Neural crest cell (in vitro differentiated cells): Measurements from ENCODE around the gene OR52I2. TPM values are rescaled to one million over a fixed set of nuclear protein-coding genes. Genes with fewer than 3 reads are reported as not detected.
A peak's percentile ranks its signal among the peaks of the same experiment; 100 is the strongest.

ENCODE experiments used
- DNase-seq: peaks from one replicate; pipeline ENCODE4 v3.0.0; 2021; ENCODE audit warnings: low read depth, mixed read lengths, low spot score
- H3K27ac Mint-ChIP-seq: one replicate; pipeline ENCODE4 v1.8.0; 2021; ENCODE audit warnings: mild to moderate bottlenecking, mixed read lengths; ENCODE audit not compliant: unreplicated experiment
- H3K27me3 Mint-ChIP-seq: 2 replicates; pipeline ENCODE4 v1.8.0; 2021; ENCODE audit warnings: low read depth, mild to moderate bottlenecking, mixed read lengths
- H3K36me3 Mint-ChIP-seq: 2 replicates; pipeline ENCODE4 v1.8.0; 2021; ENCODE audit warnings: low read depth, mild to moderate bottlenecking, mixed read lengths
- H3K4me1 Mint-ChIP-seq: 2 replicates; pipeline ENCODE4 v1.8.0; 2021; ENCODE audit warnings: mixed read lengths
- H3K4me3 Mint-ChIP-seq: one replicate; pipeline ENCODE4 v1.8.0; 2021; ENCODE audit warnings: mild to moderate bottlenecking, mixed read lengths
- H3K9me3 Mint-ChIP-seq: 2 replicates; pipeline ENCODE4 v1.8.0; 2021; ENCODE audit warnings: mixed read lengths
- total RNA-seq: library from RNA; stranded (reverse); gene quantifications from 2 replicates; pipeline ENCODE4 v1.2.1, GENCODE V29; 2021
- TF ChIP-seq, protein P1 (sequence below): fragments of 200-600 bp; sonication (generic); conservative IDR thresholded peaks from 2 replicates; pipeline ENCODE4 v1.5.0; 2021; ENCODE audit warnings: antibody characterized with exemption, mild to moderate bottlenecking

Gene OR52I2
- total RNA-seq, 1 donor from 2014 or later, result not detected

DNA sequence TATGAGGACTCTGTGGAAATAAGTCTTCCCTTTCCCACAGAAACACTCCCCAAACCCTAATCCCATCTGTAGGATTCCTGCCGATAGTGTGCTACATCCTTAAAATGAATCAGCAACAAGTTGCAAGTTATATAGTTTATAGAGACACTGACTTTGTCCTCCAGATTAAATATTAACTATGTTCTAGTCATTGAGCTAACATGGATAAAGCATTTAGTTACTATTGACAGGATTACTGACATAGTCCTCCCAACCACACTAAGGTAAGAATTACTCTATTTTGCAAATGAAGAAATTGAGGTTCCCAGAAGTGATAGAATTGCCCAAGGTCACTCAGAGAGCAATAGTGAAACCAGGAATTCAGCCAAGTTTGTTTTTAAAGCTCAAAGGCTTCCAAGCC lies 34.7 kb upstream of the OR52I2 start:
- Mint-ChIP-seq H3K27me3 (peaks cover 15% of the 10 kb centered on the region), H3K36me3 (no peaks in the 10 kb centered on the region), H3K9me3 (peaks cover 2% of the 10 kb centered on the region), H3K4me1 (no peaks in the 10 kb centered on the region), H3K27ac (no peak overlapping the region), H3K4me3 (no peak overlapping the region)
- no peak for DNase-seq
- TF ChIP-seq, protein P1, sequence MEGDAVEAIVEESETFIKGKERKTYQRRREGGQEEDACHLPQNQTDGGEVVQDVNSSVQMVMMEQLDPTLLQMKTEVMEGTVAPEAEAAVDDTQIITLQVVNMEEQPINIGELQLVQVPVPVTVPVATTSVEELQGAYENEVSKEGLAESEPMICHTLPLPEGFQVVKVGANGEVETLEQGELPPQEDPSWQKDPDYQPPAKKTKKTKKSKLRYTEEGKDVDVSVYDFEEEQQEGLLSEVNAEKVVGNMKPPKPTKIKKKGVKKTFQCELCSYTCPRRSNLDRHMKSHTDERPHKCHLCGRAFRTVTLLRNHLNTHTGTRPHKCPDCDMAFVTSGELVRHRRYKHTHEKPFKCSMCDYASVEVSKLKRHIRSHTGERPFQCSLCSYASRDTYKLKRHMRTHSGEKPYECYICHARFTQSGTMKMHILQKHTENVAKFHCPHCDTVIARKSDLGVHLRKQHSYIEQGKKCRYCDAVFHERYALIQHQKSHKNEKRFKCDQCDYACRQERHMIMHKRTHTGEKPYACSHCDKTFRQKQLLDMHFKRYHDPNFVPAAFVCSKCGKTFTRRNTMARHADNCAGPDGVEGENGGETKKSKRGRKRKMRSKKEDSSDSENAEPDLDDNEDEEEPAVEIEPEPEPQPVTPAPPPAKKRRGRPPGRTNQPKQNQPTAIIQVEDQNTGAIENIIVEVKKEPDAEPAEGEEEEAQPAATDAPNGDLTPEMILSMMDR, result no peak

DNA sequence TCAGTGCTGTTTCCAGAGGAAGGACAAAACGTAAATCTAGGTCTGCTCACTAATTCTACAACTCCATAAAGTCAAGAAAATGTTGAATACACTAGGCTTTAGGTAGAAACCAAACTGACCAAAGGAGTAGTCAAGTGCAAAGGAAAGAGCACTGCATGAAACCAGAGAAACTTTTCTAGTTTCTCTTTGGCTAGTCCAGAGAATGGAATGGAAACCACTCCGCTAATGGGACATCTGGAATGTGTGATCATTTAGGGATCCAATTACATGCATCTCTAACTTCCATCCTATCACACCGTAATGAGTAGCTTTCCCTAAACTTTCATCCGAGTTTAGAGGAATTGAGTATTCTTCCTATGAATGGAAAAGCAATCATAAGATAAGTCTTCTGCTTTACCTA lies 34.1 kb upstream of the OR52I2 start:
- Mint-ChIP-seq H3K36me3 (no peaks in the 10 kb centered on the region), H3K4me1 (no peaks in the 10 kb centered on the region), H3K9me3 (peaks cover 2% of the 10 kb centered on the region), H3K27me3 (peaks cover 10% of the 10 kb centered on the region), H3K27ac (no peak overlapping the region), H3K4me3 (no peak overlapping the region)
- DNase-seq, result no peak
- TF ChIP-seq, protein P1, result no peak

DNA sequence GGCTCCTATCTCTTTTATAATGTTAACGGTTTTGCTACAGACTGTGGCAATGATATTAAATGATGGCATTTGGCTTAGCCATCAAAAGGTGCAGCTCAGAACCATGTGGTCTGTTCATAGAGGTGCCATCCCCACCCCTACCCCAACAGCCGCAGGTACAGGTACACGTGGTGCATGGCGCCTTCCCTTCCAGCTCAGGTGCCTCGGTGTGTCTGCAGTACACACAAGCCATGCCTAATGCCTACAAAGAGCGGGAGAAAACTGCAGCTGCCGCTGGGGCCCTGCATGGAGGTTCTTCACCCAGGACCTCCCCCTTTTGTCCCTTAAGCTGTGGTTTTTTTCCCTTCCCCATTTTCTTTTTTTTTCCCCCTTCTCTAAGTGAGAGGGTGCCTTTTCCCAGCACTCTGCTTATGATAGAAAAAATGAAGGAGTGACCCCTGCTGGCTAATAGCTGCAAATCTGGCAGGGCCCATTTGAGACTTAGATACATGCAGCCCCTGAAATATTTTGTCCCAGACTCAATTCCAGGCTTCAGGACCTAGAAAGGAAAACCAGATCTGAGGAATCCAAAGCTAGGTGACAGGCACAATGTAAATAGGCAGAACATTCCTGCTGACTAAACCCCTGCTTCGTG lies 30.1 kb upstream of the OR52I2 start:
- Mint-ChIP-seq H3K27ac (no peak overlapping the region), H3K36me3 (no peaks in the 10 kb centered on the region), H3K27me3 (peaks cover 8% of the 10 kb centered on the region), H3K4me1 (no peaks in the 10 kb centered on the region), H3K9me3 (peaks cover 4% of the 10 kb centered on the region), H3K4me3 (no peak overlapping the region)
- no peak for DNase-seq
- TF ChIP-seq, protein P1, result peak; percentile 35

DNA sequence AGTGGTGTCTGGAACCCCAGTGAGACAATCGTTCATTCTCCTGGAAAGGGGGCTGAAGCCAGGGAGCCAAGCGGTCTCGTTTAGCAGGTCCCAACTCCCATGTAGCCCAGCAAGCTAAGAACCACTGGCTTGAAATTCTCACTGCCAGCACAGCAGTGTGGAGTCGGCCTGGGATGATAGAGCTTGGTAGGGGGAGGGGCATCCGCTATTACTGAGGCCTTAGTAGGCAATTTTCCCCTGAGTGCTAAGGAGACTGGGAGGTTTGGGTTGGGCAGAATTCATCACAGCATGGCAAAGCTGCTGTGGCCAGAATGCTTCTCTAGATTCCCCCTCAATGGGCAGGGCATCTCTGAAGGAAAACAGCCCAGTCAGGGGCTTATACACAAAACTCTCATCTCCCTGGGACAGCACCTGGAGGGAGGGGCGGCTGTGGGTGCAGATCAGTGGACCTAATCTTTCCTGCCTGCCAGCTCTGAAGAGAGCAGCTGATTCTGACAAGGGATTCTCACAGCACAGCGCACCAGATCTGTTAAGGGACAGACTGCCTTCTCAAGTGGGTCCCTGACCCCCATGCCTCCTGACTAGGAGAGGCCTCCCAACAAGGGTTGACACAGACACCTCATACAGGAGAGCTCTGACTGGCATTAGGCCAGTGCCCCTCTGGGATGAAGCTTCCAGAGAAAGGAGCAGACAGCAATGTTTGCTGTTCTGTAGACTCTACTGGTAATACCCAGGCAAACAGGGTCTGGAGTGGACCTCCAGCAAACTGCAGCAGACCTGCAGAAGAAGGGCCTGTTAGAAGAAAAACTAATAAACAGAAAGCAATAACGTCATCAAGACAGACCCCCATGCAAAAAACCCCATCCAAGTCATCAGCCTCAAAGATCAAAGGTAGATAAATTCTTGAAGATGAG lies 21.8 kb upstream of the OR52I2 start:
- Mint-ChIP-seq H3K4me1 (no peaks in the 10 kb centered on the region), H3K4me3 (no peak overlapping the region), H3K27me3 (peaks cover 15% of the 10 kb centered on the region), H3K9me3 (peaks cover 13% of the 10 kb centered on the region), H3K36me3 (peaks cover 2% of the 10 kb centered on the region), H3K27ac (no peak overlapping the region)
- TF ChIP-seq, protein P1, result no peak
- no peak for DNase-seq

- H3K27me3 Mint-ChIP-seq, result peaks cover 15% of the 10 kb centered on the region
- H3K9me3 Mint-ChIP-seq, result peaks cover 15% of the 10 kb centered on the region
- no peak overlapping the region for H3K4me3 Mint-ChIP-seq
- TF ChIP-seq, protein P1, result no peak
- no peak for DNase-seq
- H3K27ac Mint-ChIP-seq, result no peak overlapping the region
- peaks cover 2% of the 10 kb centered on the region for H3K36me3 Mint-ChIP-seq
- H3K4me1 Mint-ChIP-seq, result no peaks in the 10 kb centered on the region
Observed at GRCh38 chr11:4560467-4560866, 21.1 kb upstream of the OR52I2 start.
